22Rv1 (cell line): Measurements from ENCODE around the gene ITGA4.

ENCODE experiments used
- CTCF ChIP-seq: fragments of 450-650 bp; IDR thresholded peaks from 2 replicates; pipeline ENCODE4 v1.5.1; 2017; ENCODE audit warnings: mild to moderate bottlenecking
- ZFX ChIP-seq: fragments of 450-650 bp; IDR thresholded peaks from 2 replicates; pipeline ENCODE4 v1.6.1; 2017; ENCODE audit warnings: antibody characterized with exemption, borderline replicate concordance

GRCh38 chr2:181552808-181553207 lies 95.6 kb downstream of the ITGA4 start:
- TF ChIP-seq CTCF (no peak), ZFX (no peak)
